GM12878 (cell line): Measurements from ENCODE around the gene PNPLA8. TPM values are rescaled to one million over a fixed set of nuclear protein-coding genes. Genes with fewer than 3 reads are reported as not detected.

ENCODE experiments used
- ATAC-seq: fragments of 200-7000 bp; cut with Tn5 transposase; 3 replicates; pipeline ENCODE4 v1.9.1; 2020; ENCODE audit warnings: mild to moderate bottlenecking, moderate library complexity
- BruUV-seq: library from RNA; stranded (reverse); fragments of 400-500 nt; replicated peaks from 2 replicates; lab custom pipeline; 2021; lab: Mats Ljungman, UMichigan
- CTCF ChIA-PET: fragments of 300-600 bp; sonication (Branson Sonifier 250); formaldehyde crosslinking; extraction: SDS; loops from one replicate; lab custom pipeline; 2021; ENCODE audit warnings: inconsistent platforms; lab: Yijun Ruan, JAX
- POLR2A ChIA-PET: fragments of 350-600 bp; formaldehyde crosslinking; extraction: SDS; loops from one replicate; lab custom pipeline; 2021; ENCODE audit warnings: inconsistent platforms; lab: Charles Lee
- RAD21 ChIA-PET: fragments of 300-600 bp; sonication (Branson Sonifier 250); formaldehyde crosslinking; loops from one replicate; lab custom pipeline; 2023; ENCODE audit warnings: antibody characterized with exemption; ENCODE audit not compliant: unreplicated experiment; lab: Charles Lee
- SMC1A ChIA-PET: fragments of 300-600 bp; sonication (Branson Sonifier 250); formaldehyde crosslinking; loops from one replicate; lab custom pipeline; 2023; ENCODE audit not compliant: unreplicated experiment, uncharacterized antibody; lab: Charles Lee
- DNase-seq: peaks from one replicate; pipeline ENCODE4 v3.0.0-alpha.2; 2011; ENCODE audit warnings: low read depth, low spot score
- FAIRE-seq: peaks from 3 replicates; lab custom pipeline; 2011; peaks lifted over from hg19 to GRCh38; lab: Jason Lieb, UNC
- H2AFZ ChIP-seq: 2 replicates; pipeline ENCODE4 v1.6.0; 2011; ENCODE audit warnings: low read depth, low read length, control low read depth; ENCODE audit not compliant: control insufficient read depth
- H3K27ac ChIP-seq: 2 replicates; pipeline ENCODE4 v1.5.1; 2011; ENCODE audit warnings: control low read depth; ENCODE audit not compliant: control insufficient read depth, insufficient read depth
- H3K27me3 ChIP-seq, 2 experiments: replicated peaks in 1 of 2; 2 replicates each; pipeline versions ENCODE4 v1.6.0 to v1.6.1; 2011; ENCODE audit warnings: low read length in 1 of 2; ENCODE audit not compliant: control insufficient read depth in 2 of 2, insufficient read depth in 2 of 2
- H3K36me3 ChIP-seq, 2 experiments: 2 replicates each; pipeline ENCODE4 v1.5.1; 2011; ENCODE audit warnings: low read length in 1 of 2; ENCODE audit not compliant: control insufficient read depth in 2 of 2, insufficient read depth in 2 of 2
- H3K4me1 ChIP-seq: 2 replicates; pipeline ENCODE4 v1.6.1; 2011; ENCODE audit warnings: mild to moderate bottlenecking, low read length, moderate library complexity, mixed read lengths; ENCODE audit not compliant: control insufficient read depth, insufficient read depth
- H3K4me2 ChIP-seq: 2 replicates; pipeline ENCODE4 v1.6.0; 2011; ENCODE audit warnings: control low read depth; ENCODE audit not compliant: control insufficient read depth, insufficient read depth
- H3K4me3 ChIP-seq: fragments of 200-600 bp; sonication (generic); 2 replicates; pipeline ENCODE4 v1.5.1; 2016
- H3K79me2 ChIP-seq: 2 replicates; pipeline ENCODE4 v1.6.0; 2011; ENCODE audit warnings: low read length; ENCODE audit not compliant: control insufficient read depth, insufficient read depth
- H3K9ac ChIP-seq: 2 replicates; pipeline ENCODE4 v1.8.0; 2011; ENCODE audit warnings: low read length, control low read depth, mixed read lengths; ENCODE audit not compliant: control insufficient read depth, insufficient read depth
- H3K9me3 ChIP-seq: replicated peaks from 3 replicates; pipeline ENCODE4 v1.5.1; 2011; ENCODE audit warnings: mild to moderate bottlenecking, low read length; ENCODE audit not compliant: control insufficient read depth, insufficient read depth
- H4K20me1 ChIP-seq: 2 replicates; pipeline ENCODE4 v1.6.0; 2011; ENCODE audit not compliant: control insufficient read depth, insufficient read depth
- EZH2 ChIP-seq: IDR thresholded peaks from 2 replicates; pipeline ENCODE4 v1.6.1; 2012; ENCODE audit warnings: low read depth, mild to moderate bottlenecking, control low read depth, inconsistent platforms, low read length, borderline replicate concordance; ENCODE audit not compliant: control insufficient read depth
- HDAC6 ChIP-seq: fragments of 200-600 bp; sonication (generic); IDR thresholded peaks from one replicate; pipeline ENCODE4 v1.8.0; 2017; ENCODE audit warnings: antibody characterized with exemption; ENCODE audit not compliant: unreplicated experiment
- IKZF1 ChIP-seq: fragments of 450-650 bp; conservative IDR thresholded peaks from 2 replicates; pipeline ENCODE4 v1.6.1; 2017; ENCODE audit warnings: antibody characterized with exemption, mild to moderate bottlenecking
- POLR2AphosphoS5 ChIP-seq: IDR thresholded peaks from 2 replicates; pipeline ENCODE4 v1.6.1; 2011; ENCODE audit warnings: mild to moderate bottlenecking, low read length, inconsistent platforms
- RUNX3 ChIP-seq: IDR thresholded peaks from 2 replicates; pipeline ENCODE4 v1.6.1; 2012; ENCODE audit warnings: low read length, inconsistent platforms
- TCF12 ChIP-seq: IDR thresholded peaks from 2 replicates; pipeline ENCODE4 v1.6.1; 2011; ENCODE audit warnings: low read depth, mild to moderate bottlenecking, low read length
- WGBS: methylation state at CpG from one replicate; pipeline ENCODE4 v1.1.6; 2016; ENCODE audit warnings: low lambda C conversion rate; ENCODE audit not compliant: insufficient replicate concordance, insufficient coverage; ENCODE audit errors: missing lambda C conversion rate; 5-methylcytosine and 5-hydroxymethylcytosine counted together
- in situ Hi-C: fragments of 300-500 bp; cut with MboI; formaldehyde crosslinking; loops from 9 replicates; pipeline ENCODE4 v1.14.3; 2018; ENCODE audit warnings: mixed read lengths
- intact Hi-C: fragments of 100-400 bp; cut with micrococcal nuclease; formaldehyde crosslinking; loops from one replicate; pipeline ENCODE4 v1.14.2; 2022; ENCODE audit not compliant: unreplicated experiment
- polyA plus RNA-seq, 11 experiments: library from polyadenylated mRNA; depleted of rRNA in 4 of 11; unstranded in 6 of 11; stranded (reverse) in 5 of 11; fragments of >200 nt; fragmentation: Nextera tagmentation in 4 of 11; fragmentation: Illumina TruSeq in 1 of 11; extraction: Ambion mirVana in 4 of 11; extraction: Trizol in 1 of 11; gene quantifications; 1 replicate in 1 of 11; 2 replicates in 10 of 11; pipeline versions ENCODE4 v1.2.1 to v1.2.3, GENCODE V29; 2011 to 2016; ENCODE audit warnings: inconsistent platforms in 2 of 11, missing spikeins in 2 of 11, low read depth in 1 of 11
- total RNA-seq, 4 experiments: library from RNA; depleted of rRNA in 3 of 4; stranded (reverse); fragments of >200 nt in 3 of 4; fragmentation: Illumina TruSeq in 1 of 4; extraction: Trizol in 1 of 4; gene quantifications; 2 replicates each; pipeline versions ENCODE4 v1.2.1 to v1.2.3, GENCODE V29; 2013 to 2021

Gene PNPLA8
- total and polyA plus RNA-seq, 10 of the 15 experiments (the other 5 are each of a cell fraction or from before 2014, with no cell fraction given): 8.0 to 16.3 (median 12.2) TPM

GRCh38 chr7:108455551-108455997 lies 70.4 kb downstream of the PNPLA8 start:
- Histone ChIP-seq H3K79me2 (no peaks in the 10 kb centered on the region), H4K20me1 (no peaks in the 10 kb centered on the region; the same call in 1 of the 2 replicates), H2AFZ (peak overlapping the region; percentile 17; the same call in 1 of the 2 replicates), H3K4me1 (no peaks in the 10 kb centered on the region), H3K4me2 (peak overlapping the region; percentile 58), H3K27ac (no peak overlapping the region), H3K36me3 (no peaks in the 10 kb centered on the region), H3K9ac (no peak overlapping the region), H3K27me3 (peaks cover 13 to 20% of the 10 kb centered on the region in 2 experiments), H3K9me3 (no peaks in the 10 kb centered on the region), H3K4me3 (peak overlapping the region; percentile 47; the same call in 1 of the 2 replicates)
- RAD21 ChIA-PET: no interaction called here
- TF ChIP-seq TCF12: no peak
- peak; percentile 31 for TF ChIP-seq RUNX3
- peak; percentile 20; the same call in 1 of the 2 replicates for TF ChIP-seq IKZF1
- 0 out of 2 replicates have a peak, but pooled peaks have one; percentile 9 for TF ChIP-seq EZH2
- no peak for TF ChIP-seq POLR2AphosphoS5
- TF ChIP-seq HDAC6: peak; percentile 87
- FAIRE-seq: no peak
- WGBS: 2% methylated on average over 36 of the region's 47 CpGs
- CTCF ChIA-PET: interaction anchor here (4.5 kb wide), 1 partner anchor 41 kb away, joined by 28 read pairs; no protein-coding TSS in a partner anchor
- POLR2A ChIA-PET: no interaction called here
- DNase-seq: no peak
- in situ Hi-C loops (loop anchor here (5.0 kb wide), 1 partner anchor 273 kb away; no protein-coding TSS in a partner anchor), intact Hi-C loops (loop anchor here (1.0 kb wide), 1 partner anchor 275 kb away; no protein-coding TSS in a partner anchor)
- SMC1A ChIA-PET: interaction anchor here (0.9 kb wide), 1 partner anchor 14 kb away, joined by 3 read pairs; no protein-coding TSS in a partner anchor
- BruUV-seq: no TSS peak
- ATAC-seq: peak; percentile 38
